CD4-positive, alpha-beta memory T cell (primary cell): ENCODE data around the gene SPAG6. TPM values are rescaled to one million over a fixed set of nuclear protein-coding genes. Genes with fewer than 3 reads are reported as not detected.
"Not testable (repeated sequence)": the region's sequence is repeated elsewhere in the genome, so short reads cannot be mapped to it uniquely, and the experiment has no call there.

Experiments used
- CTCF ChIA-PET: fragments of 350-600 bp; sonication (Branson Sonifier 250); formaldehyde crosslinking; loops from one replicate; lab custom pipeline; 2021; ENCODE audit warnings: inconsistent platforms; ENCODE audit not compliant: partially characterized antibody; lab: Charles Lee
- POLR2A ChIA-PET: fragments of 350-600 bp; sonication (Branson Sonifier 250); formaldehyde crosslinking; loops from one replicate; lab custom pipeline; 2021; ENCODE audit not compliant: partially characterized antibody; lab: Charles Lee
- DNase-seq, 5 donors: peaks; one replicate each; pipeline versions ENCODE4 v3.0.0 to v3.0.0-alpha.2; 2020 to 2022; ENCODE audit warnings: mixed read lengths in 1 of 5
- H3K27ac ChIP-seq: one replicate; pipeline ENCODE4 v1.7.0; 2013; ENCODE audit warnings: low read depth, low read length
- H3K27me3 ChIP-seq: 2 replicates; pipeline ENCODE4 v1.7.0; 2013; ENCODE audit warnings: mild to moderate bottlenecking, low read length, moderate library complexity; ENCODE audit not compliant: insufficient read depth
- H3K36me3 ChIP-seq: 2 replicates; pipeline ENCODE4 v1.7.0; 2013; ENCODE audit warnings: mild to moderate bottlenecking, low read length, moderate library complexity; ENCODE audit not compliant: insufficient read depth
- H3K4me1 ChIP-seq: 2 replicates; pipeline ENCODE4 v1.7.0; 2013; ENCODE audit warnings: mild to moderate bottlenecking, low read length, moderate library complexity; ENCODE audit not compliant: insufficient read depth
- H3K4me3 ChIP-seq, 2 donors: one replicate each; pipeline ENCODE4 v1.7.0; 2013; ENCODE audit warnings: low read length in 2 of 2, mild to moderate bottlenecking in 1 of 2
- H3K9me3 ChIP-seq, 2 donors: one replicate each; pipeline ENCODE4 v1.7.0; 2013; ENCODE audit warnings: low read length in 2 of 2, control low read depth in 1 of 2; ENCODE audit not compliant: control insufficient read depth in 1 of 2
- H3K27ac Mint-ChIP-seq, 7 donors: one replicate each; pipeline ENCODE4 v1.8.0; 2020 to 2021; ENCODE audit warnings: mixed read lengths in 7 of 7, mild to moderate bottlenecking in 6 of 7, inconsistent platforms in 3 of 7, moderate library complexity in 3 of 7
- H3K27me3 Mint-ChIP-seq, 2 donors: one replicate each; pipeline ENCODE4 v1.8.0; 2020 to 2021; ENCODE audit warnings: mixed read lengths in 2 of 2
- H3K36me3 Mint-ChIP-seq, 2 donors: one replicate each; pipeline ENCODE4 v1.8.0; 2020 to 2021; ENCODE audit warnings: mixed read lengths in 2 of 2, inconsistent platforms in 1 of 2, mild to moderate bottlenecking in 1 of 2
- H3K4me1 Mint-ChIP-seq, 4 donors: one replicate each; pipeline ENCODE4 v1.8.0; 2020 to 2021; ENCODE audit warnings: mixed read lengths in 4 of 4, mild to moderate bottlenecking in 1 of 4
- H3K4me3 Mint-ChIP-seq, 8 donors: one replicate each; pipeline ENCODE4 v1.8.0; 2020 to 2021; ENCODE audit warnings: mixed read lengths in 8 of 8, mild to moderate bottlenecking in 7 of 8, moderate library complexity in 6 of 8, inconsistent platforms in 3 of 8
- H3K9me3 Mint-ChIP-seq, 8 donors: one replicate each; pipeline ENCODE4 v1.8.0; 2020 to 2021; ENCODE audit warnings: mixed read lengths in 8 of 8, mild to moderate bottlenecking in 5 of 8, inconsistent platforms in 3 of 8, moderate library complexity in 1 of 8
- intact Hi-C: fragments of 100-400 bp; cut with micrococcal nuclease; formaldehyde crosslinking; loops from one replicate; pipeline ENCODE4 v1.15.1; 2023
- polyA plus RNA-seq, 2 donors: library from polyadenylated mRNA; unstranded; fragments of 300-500 nt; fragmentation: Illumina TruSeq; gene quantifications; one replicate each; pipeline ENCODE4 v1.2.3, GENCODE V29; 2021
- total RNA-seq, 2 experiments: library from RNA; stranded (reverse); gene quantifications; one replicate each; pipeline ENCODE4 v1.2.3, GENCODE V29; 2021

The SPAG6 gene
- total and polyA plus RNA-seq, 4 experiments from 2014 or later = not detected

- H3K9me3 ChIP-seq, H3K4me3 Mint-ChIP-seq, H3K4me1 Mint-ChIP-seq, H3K36me3 Mint-ChIP-seq, H3K9me3 Mint-ChIP-seq, H3K36me3 ChIP-seq, DNase-seq, H3K27me3 Mint-ChIP-seq, H3K4me1 ChIP-seq, CTCF ChIA-PET, intact Hi-C loops, H3K27ac Mint-ChIP-seq, H3K4me3 ChIP-seq, H3K27me3 ChIP-seq, H3K27ac ChIP-seq: not testable (repeated sequence)
- POLR2A ChIA-PET = interaction anchor here (0.6 kb wide), 1 partner anchor 742 kb away, joined by 3 read pairs; no protein-coding TSS in a partner anchor
These were observed 50.9 kb downstream of the SPAG6 start for GRCh38 chr10:22396195-22396594.

DNA sequence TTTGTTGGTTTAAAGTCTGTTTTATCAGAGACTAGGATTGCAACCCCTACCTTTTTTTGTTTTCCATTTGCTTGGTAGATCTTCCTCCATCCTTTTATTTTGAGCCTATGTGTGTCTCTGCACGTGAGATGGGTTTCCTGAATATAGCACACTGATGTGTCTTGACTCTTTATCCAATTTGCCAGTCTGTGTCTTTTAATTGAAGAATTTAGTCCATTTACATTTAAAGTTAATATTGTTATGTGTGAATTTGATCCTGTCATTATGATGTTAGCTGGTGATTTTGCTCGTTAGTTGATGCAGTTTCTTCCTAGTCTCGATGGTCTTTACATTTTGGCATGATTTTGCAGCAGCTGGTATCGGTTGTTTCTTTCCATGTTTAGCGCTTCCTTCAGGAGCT is 61.6 kb downstream of the SPAG6 start:
- H3K4me3 ChIP-seq, H3K4me3 Mint-ChIP-seq, H3K9me3 ChIP-seq, H3K4me1 ChIP-seq, H3K4me1 Mint-ChIP-seq, H3K9me3 Mint-ChIP-seq, H3K27ac ChIP-seq, CTCF ChIA-PET, H3K27ac Mint-ChIP-seq, H3K27me3 ChIP-seq, POLR2A ChIA-PET, intact Hi-C loops, H3K36me3 ChIP-seq, DNase-seq, H3K36me3 Mint-ChIP-seq: not testable (repeated sequence)
- peaks cover 9 to 10% of the 10 kb centered on the region in 2 donors for H3K27me3 Mint-ChIP-seq

DNA sequence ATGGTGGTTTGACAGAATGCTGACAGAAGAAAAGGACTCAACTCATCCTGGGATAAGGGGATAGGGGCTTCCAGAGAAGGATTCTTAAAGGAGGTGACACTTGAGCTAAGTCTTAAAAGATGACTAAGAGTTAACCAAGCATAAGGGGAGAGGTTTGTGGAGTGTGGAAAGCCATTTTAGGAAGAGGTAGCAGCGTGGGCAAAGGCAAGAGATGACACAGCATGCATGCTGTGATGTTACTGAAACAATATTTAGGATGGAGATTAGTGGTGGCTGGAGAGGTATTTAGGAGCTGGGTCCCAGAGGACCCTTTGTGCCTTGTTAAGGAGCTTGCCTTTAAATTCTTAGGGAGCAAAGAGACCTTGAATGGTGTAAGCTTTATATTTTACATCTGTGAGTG is 65.1 kb downstream of the SPAG6 start:
- no peaks in the 10 kb centered on the region for H3K27me3 ChIP-seq
- peaks cover 0 to 9% (median 2%) of the 10 kb centered on the region in 8 donors for H3K9me3 Mint-ChIP-seq
- CTCF ChIA-PET = no interaction called here
- no peak overlapping the region for H3K27ac ChIP-seq
- no peaks in the 10 kb centered on the region for H3K9me3 ChIP-seq
- POLR2A ChIA-PET = no interaction called here
- H3K4me1 Mint-ChIP-seq = no peaks in the 10 kb centered on the region
- H3K4me1 ChIP-seq = no peaks in the 10 kb centered on the region
- H3K36me3 Mint-ChIP-seq = no peaks in the 10 kb centered on the region
- no peak overlapping the region for H3K4me3 Mint-ChIP-seq
- no peak overlapping the region for H3K4me3 ChIP-seq
- DNase-seq = no peak
- peaks cover 12 to 13% of the 10 kb centered on the region in 2 donors for H3K27me3 Mint-ChIP-seq
- intact Hi-C loops = no loop called here
- H3K27ac Mint-ChIP-seq = peak overlapping the region in 1 of 7 donors; percentile 42
- H3K36me3 ChIP-seq = no peaks in the 10 kb centered on the region

DNA sequence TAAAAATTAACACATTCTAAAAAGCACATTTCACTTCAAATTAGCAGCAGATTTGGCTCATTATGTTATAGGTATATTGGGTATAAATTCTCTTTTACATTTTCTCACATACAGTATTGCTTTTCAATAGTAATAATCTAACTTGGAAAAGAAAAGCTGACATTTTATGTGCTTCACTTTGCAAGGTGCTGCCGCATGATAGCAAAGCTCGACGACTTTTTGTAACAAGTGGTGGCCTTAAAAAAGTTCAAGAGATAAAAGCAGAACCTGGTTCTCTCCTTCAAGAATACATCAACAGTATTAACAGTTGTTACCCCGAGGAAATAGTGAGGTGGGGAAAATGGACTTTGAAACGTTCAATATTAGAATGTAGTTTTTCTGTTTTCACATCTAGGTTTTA is 65.5 kb downstream of the SPAG6 start:
- ChIA-PET POLR2A (no interaction called here), CTCF (no interaction called here)
- Mint-ChIP-seq H3K36me3 (no peaks in the 10 kb centered on the region), H3K27me3 (peaks cover 12 to 13% of the 10 kb centered on the region in 2 donors), H3K4me3 (no peak overlapping the region), H3K27ac (no peak overlapping the region), H3K4me1 (no peaks in the 10 kb centered on the region), H3K9me3 (peaks cover 0 to 9% (median 2%) of the 10 kb centered on the region in 8 donors)
- H3K4me3 ChIP-seq = no peak overlapping the region
- no peaks in the 10 kb centered on the region for H3K27me3 ChIP-seq
- intact Hi-C loops = no loop called here
- no peaks in the 10 kb centered on the region for H3K36me3 ChIP-seq
- no peaks in the 10 kb centered on the region for H3K4me1 ChIP-seq
- DNase-seq = no peak
- no peaks in the 10 kb centered on the region for H3K9me3 ChIP-seq
- no peak overlapping the region for H3K27ac ChIP-seq

DNA sequence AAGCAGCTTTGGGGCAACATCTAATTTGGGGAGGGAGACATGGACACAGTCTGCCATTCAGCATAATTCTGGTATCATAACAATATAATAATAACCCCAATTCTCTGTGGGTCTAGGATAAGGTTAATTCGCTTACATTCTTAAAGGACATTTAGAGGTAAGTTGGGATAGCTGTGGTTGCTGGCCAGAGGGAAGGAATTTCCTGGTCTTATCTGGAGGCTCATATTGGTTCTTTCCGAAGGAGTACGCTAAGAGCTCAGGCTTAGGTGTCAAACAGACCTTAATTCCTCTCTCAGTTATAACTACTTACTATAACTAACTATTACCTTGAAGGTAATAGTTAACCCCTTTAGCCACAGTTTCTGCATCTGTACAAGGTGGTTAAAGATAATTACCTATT is 68.8 kb downstream of the SPAG6 start:
- H3K27ac Mint-ChIP-seq = no peak overlapping the region
- Histone ChIP-seq H3K27ac (no peak overlapping the region), H3K9me3 (no peaks in the 10 kb centered on the region), H3K4me1 (no peaks in the 10 kb centered on the region), H3K4me3 (no peak overlapping the region), H3K27me3 (no peaks in the 10 kb centered on the region), H3K36me3 (no peaks in the 10 kb centered on the region)
- no peak overlapping the region for H3K4me3 Mint-ChIP-seq
- H3K36me3 Mint-ChIP-seq = no peaks in the 10 kb centered on the region
- CTCF ChIA-PET = no interaction called here
- no peaks in the 10 kb centered on the region for H3K9me3 Mint-ChIP-seq
- POLR2A ChIA-PET = no interaction called here
- H3K27me3 Mint-ChIP-seq = peaks cover 12% of the 10 kb centered on the region in 2 donors
- no peak for DNase-seq
- intact Hi-C loops = no loop called here
- no peaks in the 10 kb centered on the region for H3K4me1 Mint-ChIP-seq

DNA sequence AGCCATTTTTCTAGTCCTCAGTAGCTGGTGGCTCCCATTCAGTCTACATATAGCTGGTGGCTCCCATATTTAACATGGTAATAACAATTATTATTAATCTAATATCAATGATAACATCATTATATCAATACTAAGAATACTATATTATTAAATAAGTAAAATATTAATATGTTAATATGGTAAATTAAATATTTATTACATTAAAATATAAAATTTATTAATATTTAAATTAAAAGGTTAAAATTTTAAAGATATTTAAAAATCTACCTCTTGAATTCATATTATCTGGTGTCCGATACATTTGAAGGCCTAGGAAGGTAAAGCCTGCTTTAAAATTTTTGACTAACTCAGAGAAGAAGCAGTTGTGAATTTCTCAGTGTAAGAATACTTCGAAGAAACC is 69.8 kb downstream of the SPAG6 start:
- Histone ChIP-seq H3K4me1 (no peaks in the 10 kb centered on the region), H3K4me3 (no peak overlapping the region), H3K27ac (no peak overlapping the region), H3K9me3 (no peaks in the 10 kb centered on the region), H3K27me3 (no peaks in the 10 kb centered on the region), H3K36me3 (no peaks in the 10 kb centered on the region)
- intact Hi-C loops = no loop called here
- H3K27ac Mint-ChIP-seq = no peak overlapping the region
- no peak for DNase-seq
- H3K27me3 Mint-ChIP-seq = peaks cover 9 to 12% of the 10 kb centered on the region in 2 donors
- no peaks in the 10 kb centered on the region for H3K4me1 Mint-ChIP-seq
- no peaks in the 10 kb centered on the region for H3K9me3 Mint-ChIP-seq
- ChIA-PET POLR2A (interaction anchor here (0.9 kb wide), 1 partner anchor 94 kb away, joined by 4 read pairs; the partner anchor contains the start of gene BMI1), CTCF (interaction anchor here (1.0 kb wide), 2 partner anchors 14 to 21 kb away, joined by 3 to 4 read pairs; no protein-coding TSS in a partner anchor)
- no peak overlapping the region for H3K4me3 Mint-ChIP-seq
- H3K36me3 Mint-ChIP-seq = no peaks in the 10 kb centered on the region

- Histone ChIP-seq H3K4me1 (no peaks in the 10 kb centered on the region), H3K36me3 (no peaks in the 10 kb centered on the region), H3K27me3 (no peaks in the 10 kb centered on the region), H3K4me3 (no peak overlapping the region), H3K9me3 (no peaks in the 10 kb centered on the region), H3K27ac (no peak overlapping the region)
- Mint-ChIP-seq H3K4me1 (no peaks in the 10 kb centered on the region), H3K27me3 (peaks cover 2 to 4% of the 10 kb centered on the region in 2 donors), H3K4me3 (no peak overlapping the region), H3K9me3 (no peaks in the 10 kb centered on the region), H3K36me3 (no peaks in the 10 kb centered on the region), H3K27ac (no peak overlapping the region)
- DNase-seq = no peak
- ChIA-PET CTCF (no interaction called here), POLR2A (interaction anchor here (1.4 kb wide), 1 partner anchor 93 kb away, joined by 3 read pairs; no protein-coding TSS in a partner anchor)
- intact Hi-C loops = no loop called here
These were observed 72.5 kb downstream of the SPAG6 start for GRCh38 chr10:22417736-22418268.
